Keratinocyte (primary cell): ENCODE data around the gene GPR33.

Experiments
- EZH2 ChIP-seq: IDR thresholded peaks from one replicate; pipeline ENCODE4 v1.6.1; 2012; ENCODE audit warnings: inconsistent platforms, mild to moderate bottlenecking, low read length, moderate library complexity
- TF ChIP-seq, protein P1 (sequence below), 3 experiments: IDR thresholded peaks in 1 of 3; conservative IDR thresholded peaks in 1 of 3; optimal IDR thresholded peaks in 1 of 3; 2 replicates in 2 of 3; 3 replicates in 1 of 3; pipeline versions ENCODE3 to v1.5.1; 2011; ENCODE audit warnings: low read length in 3 of 3, mild to moderate bottlenecking in 3 of 3, moderate library complexity in 2 of 3, control low read depth in 1 of 3, inconsistent platforms in 1 of 3; ENCODE audit not compliant: insufficient read depth in 2 of 3; ENCODE audit errors: extremely low read depth in 1 of 3

GRCh38 chr14:31476131-31476866 is 11.5 kb downstream of the GPR33 start:
- TF ChIP-seq, protein P1, sequence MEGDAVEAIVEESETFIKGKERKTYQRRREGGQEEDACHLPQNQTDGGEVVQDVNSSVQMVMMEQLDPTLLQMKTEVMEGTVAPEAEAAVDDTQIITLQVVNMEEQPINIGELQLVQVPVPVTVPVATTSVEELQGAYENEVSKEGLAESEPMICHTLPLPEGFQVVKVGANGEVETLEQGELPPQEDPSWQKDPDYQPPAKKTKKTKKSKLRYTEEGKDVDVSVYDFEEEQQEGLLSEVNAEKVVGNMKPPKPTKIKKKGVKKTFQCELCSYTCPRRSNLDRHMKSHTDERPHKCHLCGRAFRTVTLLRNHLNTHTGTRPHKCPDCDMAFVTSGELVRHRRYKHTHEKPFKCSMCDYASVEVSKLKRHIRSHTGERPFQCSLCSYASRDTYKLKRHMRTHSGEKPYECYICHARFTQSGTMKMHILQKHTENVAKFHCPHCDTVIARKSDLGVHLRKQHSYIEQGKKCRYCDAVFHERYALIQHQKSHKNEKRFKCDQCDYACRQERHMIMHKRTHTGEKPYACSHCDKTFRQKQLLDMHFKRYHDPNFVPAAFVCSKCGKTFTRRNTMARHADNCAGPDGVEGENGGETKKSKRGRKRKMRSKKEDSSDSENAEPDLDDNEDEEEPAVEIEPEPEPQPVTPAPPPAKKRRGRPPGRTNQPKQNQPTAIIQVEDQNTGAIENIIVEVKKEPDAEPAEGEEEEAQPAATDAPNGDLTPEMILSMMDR (optimal IDR thresholded peaks at IDR 0.05 in 1 of 3, IDR thresholded peaks at IDR 0.05 in 1 of 3, conservative IDR thresholded peaks at IDR 0.05 in 1 of 3; ENCODE audit: extremely low read depth in 1 of 3, insufficient read depth in 2 of 3, low read length in 3 of 3) = no peak
- no peak for TF ChIP-seq EZH2
